PC-9 (cell line): ENCODE measurements around the gene PTGDR2. TPM values are rescaled to one million over a fixed set of nuclear protein-coding genes. Genes with fewer than 3 reads are reported as not detected.

Experiments
- BruUV-seq: library from RNA; stranded (reverse); fragments of 400-500 nt; replicated peaks from 2 replicates; lab custom pipeline; 2021; lab: Mats Ljungman, UMichigan
- CTCF ChIA-PET: fragments of 300-600 bp; sonication (Branson Sonifier 250); formaldehyde crosslinking; loops from one replicate; lab custom pipeline; 2022; ENCODE audit warnings: antibody characterized with exemption; lab: Charles Lee
- POLR2A ChIA-PET: fragments of 300-600 bp; sonication (Branson Sonifier 250); formaldehyde crosslinking; loops from one replicate; lab custom pipeline; 2022; ENCODE audit warnings: antibody characterized with exemption; ENCODE audit not compliant: unreplicated experiment; lab: Charles Lee
- DNase-seq, 2 experiments: peaks; one replicate each; pipeline versions ENCODE4 v3.0.0 to v3.0.0-alpha.2; 2015 to 2022; ENCODE audit warnings: mixed read lengths in 1 of 2
- H2AFZ ChIP-seq: fragments of 200-600 bp; sonication (generic); 2 replicates; pipeline ENCODE4 v1.8.1; 2017; ENCODE audit warnings: antibody characterized with exemption
- H3F3A ChIP-seq: fragments of 200-600 bp; sonication (generic); 2 replicates; pipeline ENCODE4 v1.8.1; 2017; ENCODE audit warnings: antibody characterized with exemption, mild to moderate bottlenecking, low read depth; ENCODE audit not compliant: insufficient read depth
- H3K27ac ChIP-seq: fragments of 200-600 bp; sonication (generic); 2 replicates; pipeline ENCODE4 v1.6.1; 2016; ENCODE audit warnings: mixed run types
- H3K27me3 ChIP-seq: fragments of 200-600 bp; sonication (generic); 2 replicates; pipeline ENCODE4 v1.6.1; 2016; ENCODE audit warnings: low read depth, mixed run types; ENCODE audit not compliant: insufficient read depth
- H3K36me3 ChIP-seq: fragments of 200-600 bp; sonication (generic); 2 replicates; pipeline ENCODE4 v1.6.1; 2016; ENCODE audit warnings: low read depth, mixed run types
- H3K4me1 ChIP-seq: fragments of 200-600 bp; sonication (generic); replicated peaks from 2 replicates; pipeline ENCODE4 v1.6.1; 2016; ENCODE audit warnings: mixed run types; ENCODE audit not compliant: insufficient read depth
- H3K4me2 ChIP-seq: fragments of 200-600 bp; sonication (generic); 2 replicates; pipeline ENCODE4 v1.6.1; 2017; ENCODE audit warnings: mixed run types
- H3K4me3 ChIP-seq: fragments of 200-600 bp; sonication (generic); 2 replicates; pipeline ENCODE4 v1.6.1; 2016; ENCODE audit warnings: mixed run types
- H3K79me2 ChIP-seq: fragments of 200-600 bp; sonication (generic); 2 replicates; pipeline ENCODE4 v1.6.1; 2017; ENCODE audit warnings: low read depth, mixed run types
- H3K9me2 ChIP-seq: fragments of 200-600 bp; sonication (generic); 2 replicates; pipeline ENCODE4 v1.8.1; 2017; ENCODE audit warnings: mild to moderate bottlenecking; ENCODE audit not compliant: insufficient read depth
- H3K9me3 ChIP-seq: fragments of 200-600 bp; sonication (generic); 2 replicates; pipeline ENCODE4 v1.8.1; 2016; ENCODE audit warnings: low read depth; ENCODE audit not compliant: insufficient read depth
- H4K20me1 ChIP-seq: fragments of 200-600 bp; sonication (generic); 2 replicates; pipeline ENCODE4 v1.8.1; 2017; ENCODE audit not compliant: insufficient read depth
- EZH2 ChIP-seq: fragments of 200-600 bp; sonication (generic); IDR thresholded peaks from 2 replicates; pipeline ENCODE4 v1.8.0; 2017; ENCODE audit warnings: antibody characterized with exemption, low read depth
- intact Hi-C: fragments of 100-400 bp; cut with micrococcal nuclease; formaldehyde crosslinking; loops from one replicate; pipeline ENCODE4 v1.10.0; 2022; ENCODE audit not compliant: unreplicated experiment
- total RNA-seq: library from RNA; stranded (reverse); gene quantifications from 2 replicates; pipeline ENCODE4 v1.2.3, GENCODE V29; 2021
- TF ChIP-seq, protein P1 (sequence below): fragments of 200-600 bp; sonication (generic); conservative IDR thresholded peaks from 2 replicates; pipeline ENCODE4 v1.6.1; 2017; ENCODE audit warnings: mixed run types, antibody characterized with exemption, mild to moderate bottlenecking, moderate library complexity

PTGDR2 gene
- total RNA-seq, 1 experiment from 2014 or later, result not detected

DNA sequence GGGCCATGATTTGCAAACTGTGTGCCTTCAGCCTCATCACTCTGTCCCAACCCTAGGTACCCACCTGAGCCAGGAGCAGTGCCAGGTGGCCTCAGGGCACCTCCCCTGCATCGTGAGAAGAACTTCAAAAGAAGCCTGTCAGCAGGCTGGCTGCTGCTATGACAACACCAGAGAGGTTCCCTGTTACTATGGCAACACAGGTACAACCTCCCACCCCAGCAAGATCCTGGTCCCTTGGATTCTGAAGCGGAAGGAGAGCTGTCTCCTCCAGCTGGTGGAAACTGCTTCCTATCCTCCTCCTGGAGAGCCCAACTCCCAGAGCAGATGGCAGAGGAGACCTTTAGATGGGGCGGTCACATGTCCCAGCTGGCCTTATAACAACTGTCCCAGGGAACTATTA is 14.5 kb upstream of the PTGDR2 start:
- no TSS peak for BruUV-seq
- no peaks in the 10 kb centered on the region for H3K9me3 ChIP-seq
- POLR2A ChIA-PET, result no interaction called here

DNA sequence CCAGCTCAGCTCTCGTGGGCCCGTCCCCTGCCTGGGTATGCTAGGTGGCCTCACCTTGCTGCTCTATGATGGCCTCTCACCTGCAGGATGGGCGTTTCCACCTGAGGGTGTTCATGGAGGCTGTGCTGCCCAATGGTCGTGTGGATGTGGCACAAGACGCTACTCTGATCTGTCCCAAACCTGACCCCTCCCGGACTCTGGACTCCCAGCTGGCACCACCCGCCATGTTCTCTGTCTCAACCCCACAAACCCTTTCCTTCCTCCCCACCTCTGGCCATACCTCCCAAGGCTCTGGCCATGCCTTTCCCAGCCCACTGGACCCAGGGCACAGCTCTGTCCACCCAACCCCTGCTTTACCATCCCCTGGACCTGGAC is 13.7 kb upstream of the PTGDR2 start:
- Histone ChIP-seq H3K4me3 (no peak overlapping the region), H3K9me3 (no peaks in the 10 kb centered on the region), H3K36me3 (no peaks in the 10 kb centered on the region), H3K9me2 (no peaks in the 10 kb centered on the region), H3K4me2 (no peak overlapping the region), H3K27me3 (no peaks in the 10 kb centered on the region), H4K20me1 (no peaks in the 10 kb centered on the region), H3K79me2 (no peaks in the 10 kb centered on the region), H3F3A (no peaks in the 10 kb centered on the region), H2AFZ (no peak overlapping the region), H3K27ac (no peak overlapping the region), H3K4me1 (0 out of 2 replicates have a peak, but pooled peaks cover 12% of the 10 kb centered on the region)
- BruUV-seq, result no TSS peak
- DNase-seq, result no peak
- CTCF ChIA-PET, result no interaction called here
- intact Hi-C loops, result no loop called here
- POLR2A ChIA-PET, result interaction anchor here (0.6 kb wide), 2 partner anchors 52 to 393 kb away, joined by 5 read pairs; no protein-coding TSS in a partner anchor
- TF ChIP-seq, protein P1, sequence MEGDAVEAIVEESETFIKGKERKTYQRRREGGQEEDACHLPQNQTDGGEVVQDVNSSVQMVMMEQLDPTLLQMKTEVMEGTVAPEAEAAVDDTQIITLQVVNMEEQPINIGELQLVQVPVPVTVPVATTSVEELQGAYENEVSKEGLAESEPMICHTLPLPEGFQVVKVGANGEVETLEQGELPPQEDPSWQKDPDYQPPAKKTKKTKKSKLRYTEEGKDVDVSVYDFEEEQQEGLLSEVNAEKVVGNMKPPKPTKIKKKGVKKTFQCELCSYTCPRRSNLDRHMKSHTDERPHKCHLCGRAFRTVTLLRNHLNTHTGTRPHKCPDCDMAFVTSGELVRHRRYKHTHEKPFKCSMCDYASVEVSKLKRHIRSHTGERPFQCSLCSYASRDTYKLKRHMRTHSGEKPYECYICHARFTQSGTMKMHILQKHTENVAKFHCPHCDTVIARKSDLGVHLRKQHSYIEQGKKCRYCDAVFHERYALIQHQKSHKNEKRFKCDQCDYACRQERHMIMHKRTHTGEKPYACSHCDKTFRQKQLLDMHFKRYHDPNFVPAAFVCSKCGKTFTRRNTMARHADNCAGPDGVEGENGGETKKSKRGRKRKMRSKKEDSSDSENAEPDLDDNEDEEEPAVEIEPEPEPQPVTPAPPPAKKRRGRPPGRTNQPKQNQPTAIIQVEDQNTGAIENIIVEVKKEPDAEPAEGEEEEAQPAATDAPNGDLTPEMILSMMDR, result no peak
- no peak for TF ChIP-seq EZH2

More for the DNA sequence above, 14.5 kb upstream of the PTGDR2 start:
- Histone ChIP-seq H3K27me3 (no peaks in the 10 kb centered on the region), H3K4me1 (0 out of 2 replicates have a peak, but pooled peaks cover 12% of the 10 kb centered on the region), H3K4me2 (no peak overlapping the region), H3F3A (no peaks in the 10 kb centered on the region), H3K4me3 (no peak overlapping the region), H3K36me3 (no peaks in the 10 kb centered on the region), H2AFZ (no peak overlapping the region), H4K20me1 (no peaks in the 10 kb centered on the region), H3K27ac (no peak overlapping the region), H3K9me2 (no peaks in the 10 kb centered on the region), H3K79me2 (no peaks in the 10 kb centered on the region)
- DNase-seq, result no peak
- TF ChIP-seq, protein P1, result no peak
- no peak for TF ChIP-seq EZH2
- CTCF ChIA-PET, result no interaction called here
- intact Hi-C loops, result no loop called here

DNA sequence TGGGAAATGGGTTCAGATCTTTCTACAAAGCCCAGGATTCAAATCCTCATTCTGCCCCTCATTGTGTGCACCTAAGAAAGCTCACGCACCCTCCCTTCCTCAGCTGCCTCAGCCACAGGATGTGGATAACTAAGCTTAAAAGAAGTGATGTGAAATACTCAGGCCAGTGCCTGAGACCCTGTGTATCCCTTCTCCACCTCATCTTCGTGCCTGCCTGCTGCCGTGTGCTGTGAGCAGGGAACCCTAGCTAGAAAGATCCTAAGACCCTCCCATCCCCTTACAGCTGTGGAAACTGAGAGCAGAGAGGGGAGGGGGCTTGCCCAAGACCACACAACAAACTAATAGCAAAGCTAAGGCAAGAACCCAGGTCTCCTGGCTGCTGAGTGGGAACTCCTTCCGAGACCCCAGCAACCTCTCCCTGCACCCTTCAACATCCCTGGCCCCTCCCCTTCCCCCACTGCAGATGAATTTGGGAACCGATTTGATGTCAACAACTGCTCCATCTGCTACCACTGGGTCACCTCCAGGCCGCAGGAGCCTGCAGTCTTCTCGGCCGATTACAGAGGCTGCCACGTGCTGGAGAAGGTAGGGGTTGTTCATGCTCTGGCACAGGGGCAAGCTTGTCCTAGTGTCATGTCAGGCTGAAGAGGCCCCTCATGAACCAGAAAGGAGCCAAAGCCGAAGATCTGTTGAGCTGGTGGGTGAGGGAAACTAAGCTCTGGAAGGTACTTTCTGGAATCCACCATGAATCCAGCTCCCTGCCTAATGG is 13.1 kb upstream of the PTGDR2 start:
- Histone ChIP-seq H3K27me3 (no peaks in the 10 kb centered on the region), H3K27ac (no peak overlapping the region), H2AFZ (no peak overlapping the region), H3F3A (no peaks in the 10 kb centered on the region), H3K4me1 (0 out of 2 replicates have a peak, but pooled peaks cover 12% of the 10 kb centered on the region), H3K9me3 (no peaks in the 10 kb centered on the region), H4K20me1 (no peaks in the 10 kb centered on the region), H3K4me2 (no peak overlapping the region), H3K9me2 (no peaks in the 10 kb centered on the region), H3K4me3 (no peak overlapping the region), H3K79me2 (no peaks in the 10 kb centered on the region), H3K36me3 (no peaks in the 10 kb centered on the region)
- POLR2A ChIA-PET, result interaction anchor here (0.6 kb wide), 2 partner anchors 51 to 393 kb away, joined by 5 read pairs; no protein-coding TSS in a partner anchor
- CTCF ChIA-PET, result no interaction called here
- DNase-seq, result no peak
- intact Hi-C loops, result no loop called here
- no TSS peak for BruUV-seq
- no peak for TF ChIP-seq EZH2
- TF ChIP-seq, protein P1, result no peak
